GM18867 (cell line): ENCODE data around the gene MGAT5.
"Not testable (repeated sequence)": the region's sequence is repeated elsewhere in the genome, so short reads cannot be mapped to it uniquely, and the experiment has no call there.

ENCODE experiments used
- ATAC-seq: cut with Tn5 transposase; IDR thresholded peaks from one replicate; pipeline ENCODE4 v1.9.1; 2021; ENCODE audit warnings: mild to moderate bottlenecking, moderate library complexity; ENCODE audit not compliant: unreplicated experiment

The MGAT5 gene

GRCh38 chr2:134275058-134275862 is 21.4 kb downstream of the MGAT5 start:
- ATAC-seq = peak; percentile 91

GRCh38 chr2:134276381-134277172 is 22.7 kb downstream of the MGAT5 start:
- ATAC-seq = no peak

GRCh38 chr2:134277223-134277622 is 23.4 kb downstream of the MGAT5 start:
- no peak for ATAC-seq

- ATAC-seq = no peak
Observed at GRCh38 chr2:134278553-134278952, 24.7 kb downstream of the MGAT5 start.

GRCh38 chr2:134279417-134279816 is 25.5 kb downstream of the MGAT5 start:
- ATAC-seq = no peak

GRCh38 chr2:134280231-134280630 is 26.4 kb downstream of the MGAT5 start:
- no peak for ATAC-seq

- no peak for ATAC-seq
Observed at GRCh38 chr2:134280726-134281125, 26.9 kb downstream of the MGAT5 start.

GRCh38 chr2:134281815-134282419 is 28.0 kb downstream of the MGAT5 start:
- ATAC-seq = no peak

GRCh38 chr2:134282629-134283400 is 28.9 kb downstream of the MGAT5 start:
- ATAC-seq = peak; percentile 90

- no peak for ATAC-seq
Observed at GRCh38 chr2:134283661-134284060, 29.8 kb downstream of the MGAT5 start.

- no peak for ATAC-seq
Observed at GRCh38 chr2:134284119-134284670, 30.3 kb downstream of the MGAT5 start.

- peak; percentile 64 for ATAC-seq
Observed at GRCh38 chr2:134287323-134287722, 33.5 kb downstream of the MGAT5 start.

GRCh38 chr2:134288814-134289213 is 34.9 kb downstream of the MGAT5 start:
- no peak for ATAC-seq

GRCh38 chr2:134289225-134289624 is 35.4 kb downstream of the MGAT5 start:
- no peak for ATAC-seq

GRCh38 chr2:134290358-134290757 is 36.5 kb downstream of the MGAT5 start:
- peak; percentile 39 for ATAC-seq

GRCh38 chr2:134292514-134292913 is 38.6 kb downstream of the MGAT5 start:
- ATAC-seq = no peak

GRCh38 chr2:134293719-134294537 is 40.1 kb downstream of the MGAT5 start:
- ATAC-seq = no peak

- ATAC-seq = not testable (repeated sequence)
Observed at GRCh38 chr2:134294598-134294997, 40.7 kb downstream of the MGAT5 start.

GRCh38 chr2:134295441-134295840 is 41.6 kb downstream of the MGAT5 start:
- ATAC-seq = no peak

- ATAC-seq = no peak
Observed at GRCh38 chr2:134296301-134296700, 42.4 kb downstream of the MGAT5 start.
